ENCODE results near the gene ALDH3A1.

ALDH3A1 gene

DNA sequence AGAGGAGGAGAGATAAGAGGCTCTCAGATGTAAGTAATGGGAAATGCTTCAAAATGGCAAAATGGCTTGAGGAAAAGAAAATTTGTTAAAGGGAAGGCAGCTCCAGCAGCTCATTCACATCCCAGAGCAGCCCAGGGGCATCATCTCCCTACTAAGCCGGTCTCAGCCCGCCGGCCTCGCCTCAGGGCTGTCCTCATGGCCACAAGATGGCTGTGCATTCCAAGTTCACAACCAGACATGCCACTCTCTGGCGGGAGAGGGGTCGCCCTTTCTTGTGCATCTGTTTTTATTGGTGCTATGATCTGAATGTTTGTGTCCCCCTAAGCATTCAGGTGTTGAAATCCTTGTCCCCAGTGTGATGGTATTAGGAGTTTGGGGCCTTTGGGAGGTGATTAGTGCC is 18.2 kb downstream of the ALDH3A1 start:
- H3K27ac ChIP-seq, result peak overlapping the region; percentile 100
- CTCF ChIA-PET, result interaction anchor here (0.7 kb wide), 1 partner anchor 26 kb away, joined by 4 read pairs; no protein-coding TSS in a partner anchor
- no peak for DNase-seq (ENCODE audit: low spot score)
- no peak for TF ChIP-seq CTCF (conservative IDR thresholded peaks at IDR 0.05; ENCODE audit: low read depth)
- POLR2A ChIA-PET (ENCODE audit: low non-redundant PET), result no interaction called here

DNA sequence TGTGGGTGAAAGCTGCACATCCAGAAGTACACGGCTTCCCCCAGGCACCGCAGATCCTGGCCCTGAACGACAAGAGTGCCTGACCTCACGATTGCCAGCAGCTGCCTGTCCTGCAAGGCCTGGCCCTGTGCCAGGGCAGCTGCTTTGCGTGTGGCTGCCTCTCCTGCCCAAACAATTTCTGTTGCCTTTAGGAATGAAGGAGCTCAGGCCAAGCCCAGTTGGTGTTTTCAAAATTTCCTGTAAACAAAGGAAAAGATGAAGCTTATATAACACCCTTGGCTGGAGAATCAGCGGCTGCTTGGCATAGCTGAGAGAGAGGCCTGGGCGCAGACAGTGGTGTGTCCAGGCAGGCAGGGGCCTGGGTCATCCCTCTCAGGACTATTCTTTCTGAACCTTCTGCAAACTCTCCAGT is 20.0 kb downstream of the ALDH3A1 start:
- TF ChIP-seq CTCF (conservative IDR thresholded peaks at IDR 0.05; ENCODE audit: low read depth), result no peak
- ChIA-PET POLR2A (ENCODE audit: low non-redundant PET) (interaction anchor here (0.8 to 1.6 kb wide), 5 partner anchors 9 to 37 kb away, joined by 3 to 6 read pairs (median 5); no protein-coding TSS in a partner anchor), CTCF (interaction anchor here (0.6 to 1.6 kb wide), 6 partner anchors 9 to 59 kb away, joined by 3 to 5 read pairs (median 4); no protein-coding TSS in a partner anchor)
- peak; percentile 58 for DNase-seq (ENCODE audit: low spot score)
- H3K27ac ChIP-seq, result peak overlapping the region; percentile 100

GRCh38 chr17:19727501-19728078 is 20.5 kb downstream of the ALDH3A1 start:
- H3K27ac ChIP-seq, result peak overlapping the region; percentile 100
- no peak for DNase-seq (ENCODE audit: low spot score)
- CTCF ChIA-PET, result interaction anchor here (0.9 to 1.6 kb wide), 7 partner anchors 9 to 39 kb away, joined by 3 to 8 read pairs (median 5); partner anchors contain the start of gene SLC47A2
- no peak for TF ChIP-seq CTCF (conservative IDR thresholded peaks at IDR 0.05; ENCODE audit: low read depth)
- POLR2A ChIA-PET (ENCODE audit: low non-redundant PET), result interaction anchor here (0.8 to 1.6 kb wide), 4 partner anchors 9 to 37 kb away, joined by 3 to 5 read pairs (median 4); no protein-coding TSS in a partner anchor

- no peak for TF ChIP-seq CTCF (conservative IDR thresholded peaks at IDR 0.05; ENCODE audit: low read depth)
- POLR2A ChIA-PET (ENCODE audit: low non-redundant PET), result interaction anchor here (1.6 kb wide), 1 partner anchor 25 kb away, joined by 5 read pairs; no protein-coding TSS in a partner anchor
- CTCF ChIA-PET, result interaction anchor here (1.0 to 1.6 kb wide), 4 partner anchors 11 to 40 kb away, joined by 3 to 8 read pairs (median 6); partner anchors contain the start of gene SLC47A2
- peak overlapping the region; percentile 100 for H3K27ac ChIP-seq
- DNase-seq (ENCODE audit: low spot score), result no peak
These were observed 21.3 kb downstream of the ALDH3A1 start for GRCh38 chr17:19726631-19727376.

DNA sequence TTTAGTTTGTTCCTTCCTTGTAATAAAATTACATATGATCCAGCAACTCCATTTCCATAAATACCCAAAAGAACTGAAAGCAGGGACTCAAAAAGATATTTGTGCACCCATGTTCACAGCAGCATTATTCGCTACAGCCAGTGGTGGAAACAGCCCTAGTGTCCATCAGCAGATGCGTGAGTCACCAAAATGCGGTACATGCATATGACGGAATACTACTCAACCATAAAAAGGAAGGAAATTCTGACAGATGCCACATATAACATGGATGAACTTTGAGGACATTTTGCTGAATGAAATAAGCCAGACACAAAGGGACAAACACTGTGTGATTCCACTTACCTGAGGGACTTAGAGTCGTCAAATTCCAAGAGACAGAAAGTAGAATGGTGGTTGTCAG is 22.6 kb downstream of the ALDH3A1 start:
- POLR2A ChIA-PET (ENCODE audit: low non-redundant PET), result no interaction called here
- DNase-seq (ENCODE audit: low spot score), result no peak
- TF ChIP-seq CTCF (conservative IDR thresholded peaks at IDR 0.05; ENCODE audit: low read depth), result no peak
- CTCF ChIA-PET, result interaction anchor here (0.6 kb wide), 2 partner anchors 9 to 279 kb away, joined by 3 read pairs; no protein-coding TSS in a partner anchor
- peak overlapping the region; percentile 100 for H3K27ac ChIP-seq

Data from RWPE1 (cell line).